ENCODE measurements around the gene PFDN1. TPM values are rescaled to one million over a fixed set of nuclear protein-coding genes. Genes with fewer than 3 reads are reported as not detected.

PFDN1 gene
- polyA plus RNA-seq, 1 donor from 2014 or later, result 147 TPM

DNA sequence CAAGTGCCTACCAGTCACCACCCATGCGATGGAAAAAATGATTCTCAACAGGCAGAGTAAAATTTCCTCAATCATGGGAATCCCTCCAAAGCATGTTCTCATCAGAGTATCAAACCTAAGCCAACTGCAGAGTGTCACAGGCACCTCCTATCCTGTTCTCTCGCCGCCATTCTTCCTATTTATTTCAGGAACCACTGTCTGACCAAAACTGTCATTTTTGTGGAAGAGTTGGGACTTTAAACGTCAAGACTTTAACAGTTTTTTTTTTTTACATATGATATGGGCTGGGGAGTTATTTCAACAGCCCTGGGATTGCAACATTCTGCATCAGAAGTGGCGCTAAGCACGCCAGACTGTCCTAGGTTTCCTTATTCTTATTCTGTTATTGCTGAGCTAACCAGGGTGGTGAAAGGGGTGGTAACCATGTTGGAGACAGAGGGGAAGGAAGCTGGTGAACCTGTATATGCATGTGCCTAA is 29.5 kb downstream of the PFDN1 start:
- H3K9ac ChIP-seq (ENCODE audit: low read length), result no peak overlapping the region

DNA sequence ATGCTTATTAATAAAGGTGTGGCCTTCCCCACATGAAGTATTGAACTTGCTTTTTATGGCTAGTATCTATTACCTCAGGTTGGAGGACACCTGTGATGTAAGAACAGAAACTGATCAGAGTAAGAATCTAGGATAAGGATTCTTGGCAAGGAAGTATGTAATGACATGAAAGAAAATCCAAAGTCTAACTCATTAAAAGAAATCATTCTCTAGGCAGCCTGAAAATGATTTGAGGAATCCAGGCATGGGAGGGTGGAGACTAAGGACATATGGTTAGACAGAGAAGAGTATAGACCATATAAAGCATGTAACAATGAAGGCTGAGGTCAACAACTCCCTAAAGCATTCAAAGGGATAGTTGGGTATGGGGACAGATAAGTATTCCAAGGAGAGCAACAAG is 32.9 kb downstream of the PFDN1 start:
- Histone ChIP-seq H3K36me3 (ENCODE audit: insufficient read depth, low read length) (no peaks in the 10 kb centered on the region), H3K27me3 (ENCODE audit: insufficient read depth, low read depth, low read length) (no peaks in the 10 kb centered on the region), H2AFZ (ENCODE audit: low read depth, low read length) (no peak overlapping the region), H3K9me3 (ENCODE audit: low read length) (no peaks in the 10 kb centered on the region), H3K9ac (ENCODE audit: low read length) (no peak overlapping the region), H3K4me3 (ENCODE audit: low read length) (no peak overlapping the region), H3K4me2 (ENCODE audit: low read length) (no peak overlapping the region), H3F3A (ENCODE audit: insufficient read depth, low read length, poor library complexity, severe bottlenecking) (no peaks in the 10 kb centered on the region), H3K79me2 (replicated peaks; ENCODE audit: insufficient read depth, low read length) (peaks cover 4% of the 10 kb centered on the region), H3K27ac (ENCODE audit: low read length) (no peak overlapping the region), H3K9me2 (ENCODE audit: insufficient read depth, low read length) (no peaks in the 10 kb centered on the region), H4K20me1 (ENCODE audit: insufficient read depth) (no peaks in the 10 kb centered on the region)
- TF ChIP-seq, protein P1, sequence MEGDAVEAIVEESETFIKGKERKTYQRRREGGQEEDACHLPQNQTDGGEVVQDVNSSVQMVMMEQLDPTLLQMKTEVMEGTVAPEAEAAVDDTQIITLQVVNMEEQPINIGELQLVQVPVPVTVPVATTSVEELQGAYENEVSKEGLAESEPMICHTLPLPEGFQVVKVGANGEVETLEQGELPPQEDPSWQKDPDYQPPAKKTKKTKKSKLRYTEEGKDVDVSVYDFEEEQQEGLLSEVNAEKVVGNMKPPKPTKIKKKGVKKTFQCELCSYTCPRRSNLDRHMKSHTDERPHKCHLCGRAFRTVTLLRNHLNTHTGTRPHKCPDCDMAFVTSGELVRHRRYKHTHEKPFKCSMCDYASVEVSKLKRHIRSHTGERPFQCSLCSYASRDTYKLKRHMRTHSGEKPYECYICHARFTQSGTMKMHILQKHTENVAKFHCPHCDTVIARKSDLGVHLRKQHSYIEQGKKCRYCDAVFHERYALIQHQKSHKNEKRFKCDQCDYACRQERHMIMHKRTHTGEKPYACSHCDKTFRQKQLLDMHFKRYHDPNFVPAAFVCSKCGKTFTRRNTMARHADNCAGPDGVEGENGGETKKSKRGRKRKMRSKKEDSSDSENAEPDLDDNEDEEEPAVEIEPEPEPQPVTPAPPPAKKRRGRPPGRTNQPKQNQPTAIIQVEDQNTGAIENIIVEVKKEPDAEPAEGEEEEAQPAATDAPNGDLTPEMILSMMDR (IDR thresholded peaks at IDR 0.05; ENCODE audit: poor library complexity, severe bottlenecking), result no peak
- TF ChIP-seq TAF1 (IDR thresholded peaks at IDR 0.05; ENCODE audit: low read depth), result no peak
- TF ChIP-seq SMC3 (conservative IDR thresholded peaks at IDR 0.05; ENCODE audit: poor library complexity), result no peak
- TF ChIP-seq EZH2 (IDR thresholded peaks at IDR 0.05; ENCODE audit: borderline replicate concordance, insufficient read depth, low read length, poor library complexity, severe bottlenecking), result no peak
- no peak for TF ChIP-seq POLR2AphosphoS5 (IDR thresholded peaks at IDR 0.05)
- TF ChIP-seq EP300 (conservative IDR thresholded peaks at IDR 0.05; ENCODE audit: poor library complexity, severe bottlenecking), result no peak
- TF ChIP-seq MXI1 (conservative IDR thresholded peaks at IDR 0.05; ENCODE audit: poor library complexity, severe bottlenecking), result no peak
- TF ChIP-seq, protein P2, sequence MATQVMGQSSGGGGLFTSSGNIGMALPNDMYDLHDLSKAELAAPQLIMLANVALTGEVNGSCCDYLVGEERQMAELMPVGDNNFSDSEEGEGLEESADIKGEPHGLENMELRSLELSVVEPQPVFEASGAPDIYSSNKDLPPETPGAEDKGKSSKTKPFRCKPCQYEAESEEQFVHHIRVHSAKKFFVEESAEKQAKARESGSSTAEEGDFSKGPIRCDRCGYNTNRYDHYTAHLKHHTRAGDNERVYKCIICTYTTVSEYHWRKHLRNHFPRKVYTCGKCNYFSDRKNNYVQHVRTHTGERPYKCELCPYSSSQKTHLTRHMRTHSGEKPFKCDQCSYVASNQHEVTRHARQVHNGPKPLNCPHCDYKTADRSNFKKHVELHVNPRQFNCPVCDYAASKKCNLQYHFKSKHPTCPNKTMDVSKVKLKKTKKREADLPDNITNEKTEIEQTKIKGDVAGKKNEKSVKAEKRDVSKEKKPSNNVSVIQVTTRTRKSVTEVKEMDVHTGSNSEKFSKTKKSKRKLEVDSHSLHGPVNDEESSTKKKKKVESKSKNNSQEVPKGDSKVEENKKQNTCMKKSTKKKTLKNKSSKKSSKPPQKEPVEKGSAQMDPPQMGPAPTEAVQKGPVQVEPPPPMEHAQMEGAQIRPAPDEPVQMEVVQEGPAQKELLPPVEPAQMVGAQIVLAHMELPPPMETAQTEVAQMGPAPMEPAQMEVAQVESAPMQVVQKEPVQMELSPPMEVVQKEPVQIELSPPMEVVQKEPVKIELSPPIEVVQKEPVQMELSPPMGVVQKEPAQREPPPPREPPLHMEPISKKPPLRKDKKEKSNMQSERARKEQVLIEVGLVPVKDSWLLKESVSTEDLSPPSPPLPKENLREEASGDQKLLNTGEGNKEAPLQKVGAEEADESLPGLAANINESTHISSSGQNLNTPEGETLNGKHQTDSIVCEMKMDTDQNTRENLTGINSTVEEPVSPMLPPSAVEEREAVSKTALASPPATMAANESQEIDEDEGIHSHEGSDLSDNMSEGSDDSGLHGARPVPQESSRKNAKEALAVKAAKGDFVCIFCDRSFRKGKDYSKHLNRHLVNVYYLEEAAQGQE (IDR thresholded peaks at IDR 0.05; ENCODE audit: borderline replicate concordance), result no peak
- TF ChIP-seq RAD21 (conservative IDR thresholded peaks at IDR 0.05), result no peak

More for the DNA sequence above, 29.5 kb downstream of the PFDN1 start:
- H3F3A ChIP-seq (ENCODE audit: insufficient read depth, low read length, poor library complexity, severe bottlenecking), result no peaks in the 10 kb centered on the region
- no peaks in the 10 kb centered on the region for H3K27me3 ChIP-seq (ENCODE audit: insufficient read depth, low read depth, low read length)
- no peak overlapping the region for H3K27ac ChIP-seq (ENCODE audit: low read length)
- H3K79me2 ChIP-seq (replicated peaks; ENCODE audit: insufficient read depth, low read length), result no peaks in the 10 kb centered on the region
- no peaks in the 10 kb centered on the region for H3K9me2 ChIP-seq (ENCODE audit: insufficient read depth, low read length)
- H3K36me3 ChIP-seq (ENCODE audit: insufficient read depth, low read length), result no peaks in the 10 kb centered on the region
- no peaks in the 10 kb centered on the region for H4K20me1 ChIP-seq (ENCODE audit: insufficient read depth)
- no peaks in the 10 kb centered on the region for H3K9me3 ChIP-seq (ENCODE audit: low read length)
- TF ChIP-seq, protein P1 (IDR thresholded peaks at IDR 0.05; ENCODE audit: poor library complexity, severe bottlenecking), result no peak
- no peak for TF ChIP-seq TAF1 (IDR thresholded peaks at IDR 0.05; ENCODE audit: low read depth)
- no peak for TF ChIP-seq RAD21 (conservative IDR thresholded peaks at IDR 0.05)
- no peak for TF ChIP-seq EP300 (conservative IDR thresholded peaks at IDR 0.05; ENCODE audit: poor library complexity, severe bottlenecking)
- no peak for TF ChIP-seq EZH2 (IDR thresholded peaks at IDR 0.05; ENCODE audit: borderline replicate concordance, insufficient read depth, low read length, poor library complexity, severe bottlenecking)
- TF ChIP-seq MXI1 (conservative IDR thresholded peaks at IDR 0.05; ENCODE audit: poor library complexity, severe bottlenecking), result no peak
- TF ChIP-seq POLR2AphosphoS5 (IDR thresholded peaks at IDR 0.05), result no peak
- no peak for TF ChIP-seq SMC3 (conservative IDR thresholded peaks at IDR 0.05; ENCODE audit: poor library complexity)
- TF ChIP-seq, protein P2 (IDR thresholded peaks at IDR 0.05; ENCODE audit: borderline replicate concordance), result no peak
- no peak overlapping the region for H2AFZ ChIP-seq (ENCODE audit: low read depth, low read length)
- no peak overlapping the region for H3K4me2 ChIP-seq (ENCODE audit: low read length)
- H3K4me3 ChIP-seq (ENCODE audit: low read length), result no peak overlapping the region
